ENCODE results near the gene NEU2.
A peak's percentile ranks its signal among the peaks of the same experiment; 100 is the strongest.
"Not testable (repeated sequence)": the region's sequence is repeated elsewhere in the genome, so short reads cannot be mapped to it uniquely, and the experiment has no call there.

NEU2 gene

DNA sequence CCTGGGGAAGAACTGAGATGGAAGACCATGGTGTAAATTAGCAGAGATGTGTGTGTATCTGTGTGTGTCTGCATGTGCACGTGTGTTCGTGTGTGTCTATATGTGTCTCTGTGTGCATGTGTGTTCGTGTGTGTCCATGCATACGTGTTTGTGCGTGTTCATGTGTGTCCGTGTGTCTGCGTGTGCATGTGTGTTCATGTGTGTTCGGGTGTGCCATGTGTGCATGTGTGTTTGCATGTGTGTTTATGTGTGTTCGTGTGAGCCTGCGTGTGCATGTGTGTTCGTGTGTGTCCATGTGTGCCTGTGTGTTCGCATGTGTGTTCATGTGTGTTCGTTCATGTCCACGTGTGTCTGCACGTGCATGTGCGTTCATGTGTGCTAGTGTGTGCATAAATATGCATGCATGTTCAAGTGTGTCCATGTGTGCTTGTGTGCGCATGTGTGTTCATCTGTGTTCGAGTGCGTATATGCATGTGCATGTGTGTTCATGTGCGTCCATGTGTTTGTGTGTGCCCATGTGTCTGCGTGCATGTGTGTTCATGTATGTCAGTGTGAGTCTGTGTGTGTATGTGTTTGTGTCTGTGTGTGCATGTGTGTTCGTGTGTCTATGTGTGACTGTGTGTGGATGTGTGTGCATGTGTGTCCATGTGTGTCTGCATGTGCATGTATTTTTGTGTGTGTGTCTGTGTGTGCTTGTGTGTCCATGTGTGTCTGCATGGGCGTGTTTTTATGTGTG is 3.1 kb downstream of the NEU2 start:
- no peak for DNase-seq (ENCODE audit: low spot score)

GRCh38 chr2:233036162-233036838 is 3.8 kb downstream of the NEU2 start:
- DNase-seq (ENCODE audit: low spot score) = no peak

- DNase-seq (ENCODE audit: low spot score) = no peak
These were observed 4.6 kb downstream of the NEU2 start for GRCh38 chr2:233037078-233037477.

DNA sequence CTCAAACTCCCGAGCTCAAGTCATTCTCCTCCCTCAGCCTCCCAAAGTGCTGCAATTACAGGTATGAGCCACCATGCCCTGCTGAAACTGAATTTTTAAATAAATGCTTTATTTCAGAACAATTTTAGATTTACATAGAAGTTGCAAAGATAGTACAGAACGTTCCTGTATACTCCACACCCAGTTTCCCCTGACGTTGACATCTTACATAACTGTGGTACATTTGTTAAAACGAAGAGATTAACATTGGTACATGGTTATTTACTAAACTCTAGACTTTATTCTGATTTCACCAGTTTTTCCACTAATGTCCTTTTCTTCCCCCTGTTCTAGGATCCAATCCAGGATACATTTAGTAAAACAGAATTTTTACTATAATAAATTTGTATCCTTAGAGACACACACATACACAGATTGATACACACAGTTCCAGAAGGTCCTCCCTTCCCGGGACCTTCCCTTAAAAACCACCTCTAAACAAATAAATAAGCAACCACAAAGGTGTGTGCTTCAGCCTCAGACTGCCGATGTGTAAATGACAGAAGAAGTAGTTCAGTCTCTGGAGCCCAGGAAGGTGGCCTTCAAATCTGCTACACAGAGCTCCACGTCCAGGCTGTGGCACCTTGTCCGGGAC is 6.9 kb downstream of the NEU2 start:
- no peak for DNase-seq (ENCODE audit: low spot score)

DNA sequence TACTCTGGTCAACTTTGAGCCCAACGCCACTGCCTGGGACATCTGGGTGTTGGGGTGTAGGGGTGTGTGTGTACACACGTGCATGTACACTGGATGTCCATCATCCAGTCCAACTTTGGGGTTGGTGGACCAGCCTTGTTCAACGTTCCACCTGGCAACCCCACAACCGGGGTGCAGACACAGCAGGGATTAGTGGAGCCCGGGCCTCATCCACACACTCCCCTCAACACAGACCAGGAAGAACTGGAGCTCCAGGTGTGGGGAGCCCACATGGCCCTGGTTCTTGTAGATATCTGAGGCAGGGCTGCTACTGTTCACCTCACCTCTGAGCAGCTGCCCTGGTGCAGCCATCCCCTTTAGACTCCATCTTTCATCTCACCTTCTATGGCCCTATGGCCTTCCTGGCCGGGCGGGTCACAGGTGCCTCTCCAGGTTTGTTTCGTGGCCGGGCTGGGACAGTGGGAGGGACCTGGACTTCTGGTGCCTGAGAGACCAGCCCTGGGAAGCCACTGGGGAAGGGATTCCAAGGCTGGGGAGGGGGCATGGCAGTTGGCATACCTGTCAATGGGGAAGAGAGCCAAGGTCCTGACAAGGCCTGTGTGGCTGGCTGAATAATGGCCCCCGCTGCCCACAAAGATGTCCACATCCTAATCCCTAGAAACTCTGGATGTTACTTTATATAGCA is 7.5 kb downstream of the NEU2 start:
- DNase-seq (ENCODE audit: low spot score) = no peak

GRCh38 chr2:233040571-233040970 is 8.1 kb downstream of the NEU2 start:
- DNase-seq (ENCODE audit: low spot score) = no peak

DNA sequence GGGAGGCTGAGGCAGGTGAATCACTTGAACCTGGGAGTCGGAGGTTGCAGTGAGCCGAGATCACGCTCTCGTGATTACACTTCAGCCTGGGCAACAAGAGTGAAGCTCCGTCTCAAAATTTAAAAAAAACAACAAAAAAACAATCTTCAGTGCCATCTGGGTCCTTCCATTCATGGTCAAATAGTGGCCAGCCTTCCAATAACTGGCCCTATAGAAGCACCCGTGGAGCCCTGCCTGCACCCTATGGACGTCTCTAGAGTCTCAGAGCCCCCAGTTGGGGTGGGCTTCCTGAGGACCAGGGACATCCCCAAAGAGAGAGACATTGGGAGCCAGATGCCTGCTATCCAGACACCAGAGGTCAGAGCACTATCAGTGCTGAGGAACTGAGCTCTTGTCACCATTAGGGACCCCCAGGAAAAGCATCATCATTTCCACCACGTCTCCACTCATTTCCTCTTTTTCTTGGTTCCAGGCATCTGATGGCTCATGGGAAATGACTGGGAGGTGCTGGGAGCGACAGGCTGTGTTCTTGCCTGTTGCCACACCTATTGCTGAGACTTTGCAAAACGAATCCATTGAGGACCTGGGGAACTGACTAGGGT is 9.4 kb downstream of the NEU2 start:
- DNase-seq (ENCODE audit: low spot score) = no peak

DNA sequence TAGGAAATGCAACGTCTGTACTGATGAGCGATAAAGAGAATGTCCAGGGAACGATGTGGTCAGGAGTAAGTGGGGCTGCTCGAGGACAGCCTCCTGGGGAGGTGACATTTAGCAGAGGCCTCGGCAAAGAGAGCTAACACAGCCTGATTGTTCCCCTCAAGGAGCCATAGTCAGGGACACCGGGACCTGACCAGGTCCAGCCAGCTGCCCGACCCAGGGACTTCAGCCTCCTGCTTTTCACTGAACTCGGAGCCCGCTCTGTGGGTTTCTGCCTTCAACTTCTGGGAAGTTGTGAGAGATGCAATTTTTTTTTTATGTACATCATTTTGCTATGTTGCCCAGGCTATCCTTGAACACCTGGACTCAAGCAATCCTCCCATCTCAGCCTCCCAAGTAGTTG is 10.1 kb downstream of the NEU2 start:
- no peak for DNase-seq (ENCODE audit: low spot score)

GRCh38 chr2:233044974-233045605 is 12.6 kb downstream of the NEU2 start:
- DNase-seq (ENCODE audit: low spot score) = no peak

DNA sequence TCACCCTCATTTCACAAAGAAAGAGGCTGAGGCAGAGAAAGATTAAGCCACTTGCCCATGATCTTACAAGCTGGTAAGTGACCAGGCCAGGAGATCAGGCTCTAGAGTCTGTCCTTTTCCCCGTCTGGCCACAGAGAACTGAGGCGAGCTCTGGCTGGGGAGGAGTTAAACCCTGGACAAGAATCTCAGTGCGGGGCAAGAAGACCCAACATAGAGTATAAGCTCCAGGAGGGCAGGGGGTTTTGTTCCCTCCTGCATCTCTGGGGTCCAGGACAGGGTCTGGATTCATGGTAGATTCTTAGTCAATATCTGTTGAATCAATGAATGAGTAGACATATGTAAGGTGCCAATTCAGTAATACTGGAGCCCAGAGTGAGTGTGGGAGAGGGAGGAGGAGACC is 14.7 kb downstream of the NEU2 start:
- no peak for DNase-seq (ENCODE audit: low spot score)

DNA sequence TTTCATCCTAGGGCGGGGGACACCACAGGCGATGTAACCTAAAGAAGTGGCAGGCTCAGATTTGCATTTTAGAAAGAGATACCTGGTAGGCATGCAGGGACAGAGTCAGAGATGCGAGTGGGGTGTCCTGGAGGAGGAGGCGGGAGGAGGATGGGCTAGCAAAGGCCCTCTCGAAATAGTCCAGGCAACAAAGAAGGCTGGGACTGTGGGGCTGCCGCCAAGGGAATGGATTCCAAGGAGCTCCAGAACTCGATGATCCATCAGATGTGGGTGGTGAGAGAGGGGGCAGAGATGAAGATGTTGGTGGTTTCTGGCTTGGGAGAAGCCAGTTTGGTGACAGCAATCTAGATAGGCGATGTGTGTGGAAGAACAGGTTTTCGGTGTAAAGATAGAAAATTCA is 15.2 kb downstream of the NEU2 start:
- no peak for DNase-seq (ENCODE audit: low spot score)

GRCh38 chr2:233048569-233049193 is 16.2 kb downstream of the NEU2 start:
- DNase-seq (ENCODE audit: low spot score) = no peak

DNA sequence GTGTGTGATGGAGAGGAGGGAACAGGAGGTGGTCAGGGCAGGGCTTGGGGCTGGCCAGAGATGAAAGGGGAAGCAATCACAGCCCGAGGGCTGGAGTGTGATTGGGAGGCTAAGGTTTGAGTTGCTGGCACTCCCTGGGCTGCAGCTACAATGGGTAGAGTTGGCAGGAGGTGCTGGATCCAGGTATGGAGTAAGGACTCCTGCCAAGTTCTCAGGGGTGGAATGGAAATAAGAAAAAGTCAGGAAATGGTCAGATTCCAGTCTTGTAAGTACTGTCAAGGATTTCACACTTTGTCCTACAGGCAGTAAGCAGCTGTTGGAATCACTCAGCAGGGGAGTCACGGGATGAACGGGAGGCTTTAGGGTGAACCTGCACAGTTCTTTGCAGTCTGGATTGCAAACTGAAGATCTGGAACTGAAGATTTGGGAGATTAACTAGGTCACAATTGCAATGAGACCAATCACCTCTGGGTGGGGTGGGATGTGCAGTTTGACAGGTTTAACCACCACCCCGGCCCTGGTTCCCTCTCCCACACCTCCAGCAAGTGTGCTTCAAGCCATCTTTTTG is 16.8 kb downstream of the NEU2 start:
- DNase-seq (ENCODE audit: low spot score) = no peak

DNA sequence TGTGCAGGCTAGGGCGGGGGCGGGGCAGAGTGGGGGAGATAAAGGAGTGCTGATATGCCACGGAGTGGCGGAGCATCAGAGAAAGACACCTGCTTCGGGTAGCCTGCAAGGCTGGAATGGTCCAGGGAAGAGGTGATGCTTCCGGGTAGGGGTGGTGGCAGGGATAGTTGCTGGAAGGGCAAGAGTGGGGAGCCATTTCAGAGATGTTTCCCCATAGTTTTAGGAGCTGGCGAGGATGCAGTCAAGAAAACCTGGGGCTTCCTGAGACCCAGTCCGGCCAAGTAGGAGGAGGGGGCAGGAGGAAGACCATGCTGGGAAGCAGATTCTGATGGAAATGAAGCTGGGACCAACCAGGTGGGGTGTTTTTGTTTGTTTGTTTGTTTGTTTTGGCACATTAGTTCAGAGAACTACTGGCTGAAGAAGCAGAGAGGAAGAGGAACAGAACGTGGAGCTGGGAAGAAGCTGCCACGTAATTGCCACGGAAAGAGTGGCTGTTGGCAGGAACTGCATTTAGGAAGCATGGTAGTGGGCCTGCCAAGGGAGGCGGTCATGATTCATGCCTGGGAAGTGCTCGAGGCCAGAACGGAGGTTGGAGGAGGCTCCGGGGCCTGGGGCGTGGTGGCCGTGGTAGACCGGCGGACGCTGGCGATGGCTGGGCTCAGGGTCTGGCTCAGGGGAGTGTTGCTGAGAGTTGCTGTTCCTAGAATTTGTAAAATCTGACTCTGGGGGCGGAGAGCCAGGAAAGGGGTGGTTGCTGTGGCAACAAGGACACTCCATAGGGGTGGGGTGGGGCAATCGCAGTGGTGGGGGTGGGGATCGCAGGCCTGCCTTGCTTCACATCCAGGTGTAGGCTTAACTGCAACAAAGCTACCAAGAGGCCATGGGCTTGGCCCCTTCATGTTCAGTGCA is 19.0 kb downstream of the NEU2 start:
- no peak for DNase-seq (ENCODE audit: low spot score)

DNA sequence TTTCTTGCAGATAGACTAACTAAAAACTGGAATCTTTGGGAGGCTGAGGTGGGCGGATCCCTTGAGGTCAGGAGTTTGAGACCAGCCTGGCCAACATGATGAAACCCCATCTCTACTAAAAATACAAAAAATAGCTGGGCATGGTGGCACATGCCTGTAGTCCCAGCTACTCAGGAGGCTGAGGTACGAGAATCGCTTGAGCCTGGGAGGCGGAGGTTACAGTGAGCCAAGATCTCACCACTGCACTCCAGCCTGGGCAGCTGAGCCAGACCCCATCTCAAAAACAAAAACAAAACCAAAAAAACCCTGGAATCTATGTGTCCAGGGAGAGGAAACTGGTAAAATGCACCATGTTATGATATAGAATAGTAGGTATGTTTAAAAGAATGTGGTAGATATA is 20.0 kb downstream of the NEU2 start:
- not testable (repeated sequence) for DNase-seq (ENCODE audit: low spot score)

DNA sequence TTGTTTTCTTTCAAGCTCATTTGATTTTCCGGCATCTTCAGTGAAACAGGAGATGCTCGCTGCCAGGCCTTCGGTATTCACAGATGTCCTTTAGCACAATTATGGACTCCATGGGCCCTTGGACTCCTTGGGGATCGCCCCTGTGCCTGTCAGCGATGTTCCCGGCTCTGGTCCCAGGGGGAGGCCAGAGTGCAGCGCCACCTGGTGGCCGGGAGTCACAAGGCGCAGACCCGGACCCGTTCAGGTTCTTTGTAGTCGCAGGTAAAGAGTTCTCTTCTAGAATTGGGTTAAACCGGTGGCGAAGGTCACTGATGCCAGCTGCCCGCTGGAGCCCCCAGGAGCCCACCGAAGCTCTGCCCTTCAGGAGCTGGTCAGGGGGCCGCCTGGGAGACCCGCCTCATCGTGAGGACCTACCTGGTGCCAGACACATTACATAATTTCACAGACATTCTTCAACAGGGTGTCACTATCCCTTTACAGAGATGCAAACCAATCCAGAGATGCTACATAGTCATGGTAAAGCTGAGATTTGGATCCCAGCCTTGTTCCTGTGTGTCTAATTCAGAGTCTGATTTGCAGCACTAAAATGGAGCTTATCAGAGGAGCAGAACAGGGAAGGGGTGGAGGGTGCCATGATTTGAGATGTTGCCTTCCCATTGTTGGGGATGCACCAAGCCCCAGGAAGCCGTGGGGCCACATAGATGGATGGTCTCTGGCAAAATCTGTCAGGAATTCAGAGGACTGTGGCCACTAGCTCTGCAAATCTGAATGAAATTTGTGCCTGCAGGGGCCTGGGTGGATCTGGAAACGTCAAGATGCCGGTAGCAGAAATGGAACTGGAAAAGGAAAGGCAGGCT is 21.7 kb downstream of the NEU2 start:
- peak; percentile 95 for DNase-seq (ENCODE audit: low spot score)

GRCh38 chr2:233055362-233055761 is 22.9 kb downstream of the NEU2 start:
- no peak for DNase-seq (ENCODE audit: low spot score)

DNA sequence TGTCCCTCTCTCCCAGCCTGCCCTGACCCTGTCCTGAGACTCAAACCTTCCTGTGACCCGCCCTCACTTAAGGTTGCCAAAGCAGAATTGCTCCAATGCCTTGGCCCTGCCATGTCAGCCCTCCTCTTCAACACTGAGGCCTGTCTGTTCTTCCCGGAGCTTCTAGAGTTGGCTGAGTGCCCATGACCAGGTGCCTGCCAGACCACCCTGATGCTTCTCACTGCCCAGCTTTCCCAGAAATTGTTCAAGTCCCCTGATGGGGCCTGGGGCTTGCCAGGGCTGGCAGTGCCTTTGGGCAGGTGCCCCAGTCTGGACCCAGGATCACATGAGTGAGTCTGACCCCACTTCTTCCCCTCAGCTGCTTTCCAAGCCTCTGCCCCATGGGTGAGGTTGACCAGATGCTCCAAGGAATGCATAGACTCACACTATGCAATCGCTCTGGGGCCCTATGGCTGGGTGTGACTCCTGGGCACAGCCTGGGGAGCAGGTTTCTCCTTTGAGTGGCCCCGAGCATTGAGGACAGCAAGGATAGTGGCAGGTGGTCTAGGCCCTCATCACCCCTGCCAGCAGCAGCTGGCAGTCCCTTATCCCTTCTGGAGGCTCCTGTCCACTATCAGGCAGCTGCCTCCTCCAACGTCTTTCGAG is 24.6 kb downstream of the NEU2 start:
- DNase-seq (ENCODE audit: low spot score) = no peak
